ENCODE data around the gene GPR141. TPM values are rescaled to one million over a fixed set of nuclear protein-coding genes. Genes with fewer than 3 reads are reported as not detected.

The GPR141 gene
- total RNA-seq, 2 experiments from 2014 or later, result not detected

GRCh38 chr7:37666026-37666799 is 17.4 kb upstream of the GPR141 start:
- Mint-ChIP-seq H3K4me1 (ENCODE audit: low read depth) (peaks cover 4% of the 10 kb centered on the region), H3K27ac (no peak overlapping the region), H3K36me3 (ENCODE audit: low read depth) (no peaks in the 10 kb centered on the region), H3K9me3 (ENCODE audit: insufficient read depth) (no peaks in the 10 kb centered on the region), H3K27me3 (ENCODE audit: low read depth) (peaks cover 11% of the 10 kb centered on the region), H3K4me3 (no peak overlapping the region)
- ChIA-PET POLR2A (no interaction called here), CTCF (no interaction called here)
- ATAC-seq (no peak), DNase-seq (no peak)

GRCh38 chr7:37669818-37670217 is 13.7 kb upstream of the GPR141 start:
- CTCF ChIA-PET, result no interaction called here

GRCh38 chr7:37670436-37670835 is 13.1 kb upstream of the GPR141 start:
- ATAC-seq (no peak), DNase-seq (no peak)
- Mint-ChIP-seq H3K4me1 (ENCODE audit: low read depth) (peaks cover 1% of the 10 kb centered on the region), H3K27ac (no peak overlapping the region), H3K9me3 (ENCODE audit: insufficient read depth) (no peaks in the 10 kb centered on the region), H3K36me3 (ENCODE audit: low read depth) (no peaks in the 10 kb centered on the region), H3K4me3 (no peak overlapping the region), H3K27me3 (ENCODE audit: low read depth) (peaks cover 18% of the 10 kb centered on the region)
- ChIA-PET CTCF (no interaction called here), POLR2A (no interaction called here)

More at GRCh38 chr7:37669818-37670217, 13.7 kb upstream of the GPR141 start:
- DNase-seq (no peak), ATAC-seq (no peak)
- Mint-ChIP-seq H3K27me3 (ENCODE audit: low read depth) (peaks cover 17% of the 10 kb centered on the region), H3K4me3 (no peak overlapping the region), H3K9me3 (ENCODE audit: insufficient read depth) (no peaks in the 10 kb centered on the region), H3K4me1 (ENCODE audit: low read depth) (peaks cover 1% of the 10 kb centered on the region), H3K27ac (no peak overlapping the region), H3K36me3 (ENCODE audit: low read depth) (no peaks in the 10 kb centered on the region)
- POLR2A ChIA-PET, result no interaction called here

GRCh38 chr7:37671876-37672275 is 11.7 kb upstream of the GPR141 start:
- no peak overlapping the region for H3K27ac Mint-ChIP-seq
- POLR2A ChIA-PET, result no interaction called here
- DNase-seq (no peak), ATAC-seq (no peak)
- peaks cover 21% of the 10 kb centered on the region for H3K27me3 Mint-ChIP-seq (ENCODE audit: low read depth)
- no peak overlapping the region for H3K4me3 Mint-ChIP-seq
- CTCF ChIA-PET, result no interaction called here
- no peaks in the 10 kb centered on the region for H3K9me3 Mint-ChIP-seq (ENCODE audit: insufficient read depth)
- H3K36me3 Mint-ChIP-seq (ENCODE audit: low read depth), result no peaks in the 10 kb centered on the region
- H3K4me1 Mint-ChIP-seq (ENCODE audit: low read depth), result peaks cover 1% of the 10 kb centered on the region

GRCh38 chr7:37672926-37673325 is 10.6 kb upstream of the GPR141 start:
- ChIA-PET POLR2A (no interaction called here), CTCF (no interaction called here)
- DNase-seq (no peak), ATAC-seq (no peak)
- Mint-ChIP-seq H3K36me3 (ENCODE audit: low read depth) (no peaks in the 10 kb centered on the region), H3K27me3 (ENCODE audit: low read depth) (peaks cover 25% of the 10 kb centered on the region), H3K27ac (no peak overlapping the region), H3K4me1 (ENCODE audit: low read depth) (peaks cover 1% of the 10 kb centered on the region), H3K9me3 (ENCODE audit: insufficient read depth) (no peaks in the 10 kb centered on the region), H3K4me3 (no peak overlapping the region)

GRCh38 chr7:37673523-37673922 is 10.0 kb upstream of the GPR141 start:
- no peaks in the 10 kb centered on the region for H3K36me3 Mint-ChIP-seq (ENCODE audit: low read depth)
- ATAC-seq (no peak), DNase-seq (no peak)
- ChIA-PET POLR2A (no interaction called here), CTCF (no interaction called here)
- H3K9me3 Mint-ChIP-seq (ENCODE audit: insufficient read depth), result no peaks in the 10 kb centered on the region
- H3K4me1 Mint-ChIP-seq (ENCODE audit: low read depth), result peaks cover 1% of the 10 kb centered on the region
- H3K27me3 Mint-ChIP-seq (ENCODE audit: low read depth), result peaks cover 27% of the 10 kb centered on the region
- H3K27ac Mint-ChIP-seq, result no peak overlapping the region
- H3K4me3 Mint-ChIP-seq, result no peak overlapping the region

GRCh38 chr7:37674531-37674930 is 9.0 kb upstream of the GPR141 start:
- ChIA-PET POLR2A (no interaction called here), CTCF (no interaction called here)
- H3K27ac Mint-ChIP-seq, result no peak overlapping the region
- DNase-seq (no peak), ATAC-seq (no peak)
- no peak overlapping the region for H3K4me3 Mint-ChIP-seq
- H3K27me3 Mint-ChIP-seq (ENCODE audit: low read depth), result peaks cover 28% of the 10 kb centered on the region
- H3K36me3 Mint-ChIP-seq (ENCODE audit: low read depth), result no peaks in the 10 kb centered on the region
- H3K4me1 Mint-ChIP-seq (ENCODE audit: low read depth), result peaks cover 1% of the 10 kb centered on the region
- no peaks in the 10 kb centered on the region for H3K9me3 Mint-ChIP-seq (ENCODE audit: insufficient read depth)

- H3K4me3 Mint-ChIP-seq, result no peak overlapping the region
- DNase-seq (no peak), ATAC-seq (no peak)
- no peaks in the 10 kb centered on the region for H3K4me1 Mint-ChIP-seq (ENCODE audit: low read depth)
- H3K36me3 Mint-ChIP-seq (ENCODE audit: low read depth), result no peaks in the 10 kb centered on the region
- CTCF ChIA-PET, result no interaction called here
- no peaks in the 10 kb centered on the region for H3K9me3 Mint-ChIP-seq (ENCODE audit: insufficient read depth)
- peaks cover 36% of the 10 kb centered on the region for H3K27me3 Mint-ChIP-seq (ENCODE audit: low read depth)
- no peak overlapping the region for H3K27ac Mint-ChIP-seq
- POLR2A ChIA-PET, result no interaction called here
These were observed 7.8 kb upstream of the GPR141 start for GRCh38 chr7:37675749-37676148.

GRCh38 chr7:37684927-37685326 is 1.4 kb downstream of the GPR141 start:
- Mint-ChIP-seq H3K4me1 (ENCODE audit: low read depth) (peaks cover 10% of the 10 kb centered on the region), H3K36me3 (ENCODE audit: low read depth) (no peaks in the 10 kb centered on the region), H3K27ac (no peak overlapping the region), H3K4me3 (no peak overlapping the region), H3K9me3 (ENCODE audit: insufficient read depth) (no peaks in the 10 kb centered on the region), H3K27me3 (ENCODE audit: low read depth) (peaks cover 6% of the 10 kb centered on the region)
- ATAC-seq (no peak), DNase-seq (no peak)
- POLR2A ChIA-PET, result no interaction called here
- CTCF ChIA-PET, result interaction anchor here (1.1 kb wide), 1 partner anchor 19 kb away, joined by 3 read pairs; no protein-coding TSS in a partner anchor

GRCh38 chr7:37686556-37687345 is 3.2 kb downstream of the GPR141 start:
- POLR2A ChIA-PET, result no interaction called here
- no peak overlapping the region for H3K4me3 Mint-ChIP-seq

GRCh38 chr7:37690206-37690605 is 6.6 kb downstream of the GPR141 start:
- no peak overlapping the region for H3K4me3 Mint-ChIP-seq
- no peaks in the 10 kb centered on the region for H3K36me3 Mint-ChIP-seq (ENCODE audit: low read depth)
- no peak overlapping the region for H3K27ac Mint-ChIP-seq
- peaks cover 4% of the 10 kb centered on the region for H3K27me3 Mint-ChIP-seq (ENCODE audit: low read depth)
- H3K4me1 Mint-ChIP-seq (ENCODE audit: low read depth), result peaks cover 2% of the 10 kb centered on the region
- ChIA-PET POLR2A (no interaction called here), CTCF (no interaction called here)
- ATAC-seq (no peak), DNase-seq (no peak)
- H3K9me3 Mint-ChIP-seq (ENCODE audit: insufficient read depth), result no peaks in the 10 kb centered on the region

More at GRCh38 chr7:37686556-37687345, 3.2 kb downstream of the GPR141 start:
- Mint-ChIP-seq H3K4me1 (ENCODE audit: low read depth) (peaks cover 10% of the 10 kb centered on the region), H3K36me3 (ENCODE audit: low read depth) (no peaks in the 10 kb centered on the region), H3K9me3 (ENCODE audit: insufficient read depth) (no peaks in the 10 kb centered on the region), H3K27me3 (ENCODE audit: low read depth) (peaks cover 4% of the 10 kb centered on the region), H3K27ac (no peak overlapping the region)
- ATAC-seq (no peak), DNase-seq (no peak)
- CTCF ChIA-PET, result no interaction called here

GRCh38 chr7:37694208-37695094 is 10.9 kb downstream of the GPR141 start:
- Mint-ChIP-seq H3K27ac (no peak overlapping the region), H3K9me3 (ENCODE audit: insufficient read depth) (no peaks in the 10 kb centered on the region), H3K4me3 (no peak overlapping the region), H3K4me1 (ENCODE audit: low read depth) (no peaks in the 10 kb centered on the region), H3K36me3 (ENCODE audit: low read depth) (no peaks in the 10 kb centered on the region), H3K27me3 (ENCODE audit: low read depth) (peaks cover 4% of the 10 kb centered on the region)
- POLR2A ChIA-PET, result no interaction called here
- CTCF ChIA-PET, result no interaction called here
- DNase-seq (no peak), ATAC-seq (no peak)

Measured in activated CD8-positive, alpha-beta T cell treated with anti-CD3 and anti-CD28 coated beads, Interleukin-2, amount 10 ng/mL, durations not matched to agents 7 days and 5 days (primary cell).